Heart left ventricle (tissue), 16 donors: ENCODE results near the gene ABCF1. TPM values are rescaled to one million over a fixed set of nuclear protein-coding genes. Genes with fewer than 3 reads are reported as not detected.

Experiments
- ATAC-seq, 4 donors: fragments of 200-7000 bp; cut with Tn5 transposase; one replicate each; pipeline ENCODE4 v1.9.1; 2020 to 2022; ENCODE audit warnings: moderate library complexity in 4 of 4, mild to moderate bottlenecking in 3 of 4, moderate number of reproducible peaks in 1 of 4
- DNase-seq, 5 donors: peaks; one replicate each; pipeline ENCODE4 v3.0.0-alpha.2; 2020
- H3K27ac ChIP-seq, 12 donors: fragments of 200-600 bp; sonication (generic) in 4 of 12; one replicate each; pipeline versions ENCODE4 v1.5.0 to v1.8.0; 2016 to 2022; ENCODE audit warnings: mild to moderate bottlenecking in 2 of 12
- H3K27me3 ChIP-seq, 9 donors: fragments of 200-600 bp; sonication (generic) in 2 of 9; one replicate each; pipeline versions ENCODE4 v1.5.1 to v1.8.0; 2016 to 2022; ENCODE audit warnings: mild to moderate bottlenecking in 3 of 9
- H3K36me3 ChIP-seq, 9 donors: fragments of 200-600 bp; sonication (generic) in 2 of 9; one replicate each; pipeline versions ENCODE4 v1.5.0 to v1.8.0; 2018 to 2022; ENCODE audit warnings: mild to moderate bottlenecking in 2 of 9
- H3K4me1 ChIP-seq, 12 donors: fragments of 200-600 bp; sonication (generic) in 4 of 12; one replicate each; pipeline versions ENCODE4 v1.5.0 to v1.8.0; 2016 to 2022; ENCODE audit warnings: mild to moderate bottlenecking in 3 of 12
- H3K4me3 ChIP-seq, 12 donors: fragments of 200-600 bp; sonication (generic) in 4 of 12; one replicate each; pipeline versions ENCODE4 v1.5.0 to v1.8.0; 2017 to 2022; ENCODE audit warnings: mild to moderate bottlenecking in 9 of 12, moderate library complexity in 4 of 12
- H3K9me3 ChIP-seq, 12 donors: fragments of 200-600 bp; sonication (generic) in 4 of 12; one replicate each; pipeline versions ENCODE4 v1.5.0 to v1.8.0; 2016 to 2022; ENCODE audit warnings: mild to moderate bottlenecking in 1 of 12
- CTCF ChIP-seq, 12 donors: fragments of 200-600 bp; sonication (generic) in 4 of 12; IDR thresholded peaks; one replicate each; pipeline versions ENCODE4 v1.5.0 to v1.8.0; 2018 to 2022; ENCODE audit warnings: antibody characterized with exemption in 12 of 12, mild to moderate bottlenecking in 5 of 12
- POLR2A ChIP-seq, 2 donors: fragments of 450-650 bp; IDR thresholded peaks; one replicate each; pipeline ENCODE4 v1.6.1; 2017; ENCODE audit warnings: antibody characterized with exemption in 2 of 2, mild to moderate bottlenecking in 2 of 2, moderate library complexity in 2 of 2
- WGBS, 4 donors: extraction: QIAGEN DNeasy Blood & Tissue Kit in 2 of 4; methylation state at CpG; one replicate each; pipeline versions ENCODE4 v1.1.5 to v1.1.7; 2013 to 2018; 5-methylcytosine and 5-hydroxymethylcytosine counted together
- intact Hi-C, 10 donors: fragments of 100-400 bp; cut with DNase I; formaldehyde crosslinking; loops; one replicate each; pipeline versions ENCODE4 v1.11.1 to v1.14.2; 2022
- polyA plus RNA-seq, 2 donors: library from polyadenylated mRNA; stranded (reverse); fragments of 200-250 nt; gene quantifications; one replicate each; pipeline ENCODE4 v1.2.3, GENCODE V29; 2013
- total RNA-seq, 9 donors: library from RNA; depleted of rRNA in 2 of 9; stranded (reverse); fragments of >200 nt in 2 of 9; fragmentation: NEBNext Ultra II Directional in 3 of 9; extraction: Animal tissue kit (Norgen Biotek cat#: 25700) in 3 of 9; gene quantifications; one replicate each; pipeline versions ENCODE4 v1.1.0 to v1.2.4, GENCODE V29; 2016 to 2023
- donor health status: ischemic (EF 13 %, LVEDD 7.1; RV severe dilation, severe dysfunction).
- donor health status: healthy with polysubstance abuse.
- donor health status: DM: no; HTN: yes; CAD: no.
- donor health status: DM: no; HTN: no; CAD: no.
- donor health status: ischemic (EF 25% LVEDD 6.9; RV normal size, moderate dysfunction).
- donor health status: ischemic (EF 25% LVEDD 5.7; RV mildly dilated, moderate dysfunction).
- donor health status: healthy.
- donor health status: DM: yes; HTN: yes; CAD: no.
- donor health status: ischemic (EF 35%, LVEDD 5.7; RV mildly dilated, moderate dysfunction).
- donor health status: nonischemic (EF 11% LVEDD 7.7; RV severe dilation, severe dysfunction).
- donor health status: DM: yes; HTN: yes; CAD: no.
- donor health status: PGD.
- donor health status: ischemic (EF 29% LVEDD 5.4; RV normal size, mild dysfunction).
- donor health status: nonischemic (EF 23%, LVEDD 6.1; RV moderate dilation, normal function).

The ABCF1 gene
- total and polyA plus RNA-seq, 11 donors, result 28.0 to 76.8 (median 39.8) TPM

DNA sequence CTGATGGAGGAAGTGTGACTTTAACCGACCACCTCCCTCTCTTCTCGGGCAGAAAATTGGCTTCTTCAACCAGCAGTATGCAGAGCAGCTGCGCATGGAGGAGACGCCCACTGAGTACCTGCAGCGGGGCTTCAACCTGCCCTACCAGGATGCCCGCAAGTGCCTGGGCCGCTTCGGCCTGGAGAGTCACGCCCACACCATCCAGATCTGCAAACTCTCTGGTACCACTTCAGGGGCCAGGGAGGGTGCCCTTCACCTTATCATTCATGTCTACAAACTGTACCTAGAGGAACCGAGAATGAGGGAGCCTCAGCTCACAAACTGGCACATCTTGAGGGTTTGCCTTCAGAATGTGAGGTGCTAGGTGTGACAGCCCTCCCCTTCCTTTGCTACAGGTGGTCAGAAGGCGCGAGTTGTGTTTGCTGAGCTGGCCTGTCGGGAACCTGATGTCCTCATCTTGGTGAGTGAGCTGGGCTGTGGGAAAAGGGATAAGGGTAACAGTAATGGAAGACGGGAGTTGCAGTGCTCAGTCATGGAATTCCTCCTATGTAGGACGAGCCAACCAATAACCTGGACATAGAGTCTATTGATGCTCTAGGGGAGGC, 18.6 kb downstream of the ABCF1 start:
- Histone ChIP-seq H3K36me3 (peaks cover 2 to 99% (median 93%) of the 10 kb centered on the region in 9 donors), H3K4me1 (no peaks in the 10 kb centered on the region), H3K4me3 (no peak overlapping the region), H3K27me3 (no peaks in the 10 kb centered on the region), H3K27ac (no peak overlapping the region), H3K9me3 (no peaks in the 10 kb centered on the region)
- no peak for TF ChIP-seq POLR2A (IDR thresholded peaks at IDR 0.05)
- no peak for TF ChIP-seq CTCF (IDR thresholded peaks at IDR 0.05)
- WGBS, 4 donors, result 87 to 94% (median 93%) methylated on average over 15 of the region's 15 CpGs
- intact Hi-C loops, result loop anchor here in 2 of 10 donors (5.0 to 10.0 kb wide), 2 partner anchors 45 to 108 kb away; no protein-coding TSS in a partner anchor
- DNase-seq, result no peak
- ATAC-seq, result peak in 1 of 4 donors; percentile 22

DNA sequence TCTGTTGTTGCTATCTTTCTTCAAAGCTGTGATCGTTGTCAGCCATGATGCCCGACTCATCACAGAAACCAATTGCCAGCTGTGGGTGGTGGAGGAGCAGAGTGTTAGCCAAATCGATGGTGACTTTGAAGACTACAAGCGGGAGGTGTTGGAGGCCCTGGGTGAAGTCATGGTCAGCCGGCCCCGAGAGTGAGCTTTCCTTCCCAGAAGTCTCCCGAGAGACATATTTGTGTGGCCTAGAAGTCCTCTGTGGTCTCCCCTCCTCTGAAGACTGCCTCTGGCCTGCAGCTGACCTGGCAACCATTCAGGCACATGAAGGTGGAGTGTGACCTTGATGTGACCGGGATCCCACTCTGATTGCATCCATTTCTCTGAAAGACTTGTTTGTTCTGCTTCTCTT, 19.3 kb downstream of the ABCF1 start:
- intact Hi-C loops, result loop anchor here in 2 of 10 donors (5.0 to 10.0 kb wide), 2 partner anchors 46 to 108 kb away; no protein-coding TSS in a partner anchor
- no peaks in the 10 kb centered on the region for H3K4me1 ChIP-seq
- H3K27ac ChIP-seq, result peak overlapping the region in 2 of 12 donors; percentile 25 to 36
- no peaks in the 10 kb centered on the region for H3K9me3 ChIP-seq
- no peak overlapping the region for H3K4me3 ChIP-seq
- no peak for DNase-seq
- no peaks in the 10 kb centered on the region for H3K27me3 ChIP-seq
- ATAC-seq, result no peak
- H3K36me3 ChIP-seq, result peaks cover 2 to 97% (median 89%) of the 10 kb centered on the region in 9 donors
- TF ChIP-seq CTCF (IDR thresholded peaks at IDR 0.05) (no peak), POLR2A (IDR thresholded peaks at IDR 0.05) (no peak)
- WGBS, 4 donors, result 66 to 84% (median 74%) methylated on average over 8 of the region's 8 CpGs

DNA sequence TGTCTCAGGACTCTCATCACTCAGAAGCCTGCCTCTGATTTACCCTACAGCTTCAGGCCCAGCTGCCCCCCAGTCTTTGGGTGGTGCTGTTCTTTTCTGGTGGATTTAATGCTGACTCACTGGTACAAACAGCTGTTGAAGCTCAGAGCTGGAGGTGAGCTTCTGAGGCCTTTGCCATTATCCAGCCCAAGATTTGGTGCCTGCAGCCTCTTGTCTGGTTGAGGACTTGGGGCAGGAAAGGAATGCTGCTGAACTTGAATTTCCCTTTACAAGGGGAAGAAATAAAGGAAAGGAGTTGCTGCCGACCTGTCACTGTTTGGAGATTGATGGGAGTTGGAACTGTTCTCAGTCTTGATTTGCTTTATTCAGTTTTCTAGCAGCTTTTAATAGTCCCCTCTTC, 19.8 kb downstream of the ABCF1 start:
- Histone ChIP-seq H3K4me3 (no peak overlapping the region), H3K27me3 (no peaks in the 10 kb centered on the region), H3K36me3 (peaks cover 2 to 92% (median 84%) of the 10 kb centered on the region in 9 donors), H3K27ac (peak overlapping the region in 2 of 12 donors; percentile 25 to 36), H3K4me1 (no peaks in the 10 kb centered on the region), H3K9me3 (no peaks in the 10 kb centered on the region)
- TF ChIP-seq CTCF (IDR thresholded peaks at IDR 0.05) (no peak), POLR2A (IDR thresholded peaks at IDR 0.05) (no peak)
- intact Hi-C loops, result loop anchor here in 2 of 10 donors (5.0 to 10.0 kb wide), 2 partner anchors 46 to 109 kb away; no protein-coding TSS in a partner anchor
- DNase-seq (no peak), ATAC-seq (peak in 1 of 4 donors; percentile 25)
- WGBS, 4 donors, result 48 to 65% (median 56%) methylated on average over 1 of the region's 1 CpG

DNA sequence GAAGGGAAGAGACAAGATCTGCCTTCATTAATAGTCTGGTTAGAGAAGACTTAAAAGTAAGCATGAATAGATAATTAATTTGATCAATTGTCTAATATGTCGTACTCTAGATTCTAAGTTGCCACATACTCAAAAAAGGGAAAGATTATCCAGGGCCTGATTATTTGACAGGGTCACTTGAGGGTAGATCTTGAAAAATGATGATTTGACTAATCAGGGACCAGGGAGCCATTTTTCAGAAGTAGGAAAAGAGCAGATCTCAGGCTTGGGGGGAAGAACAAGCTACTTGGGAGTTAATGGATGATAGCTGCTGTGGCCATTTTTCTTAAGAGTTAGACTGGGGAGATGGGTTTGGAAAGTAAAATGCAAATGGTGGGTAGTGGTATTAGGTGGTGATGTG, 21.0 kb downstream of the ABCF1 start:
- peaks cover 2 to 85% (median 72%) of the 10 kb centered on the region in 9 donors for H3K36me3 ChIP-seq
- H3K27me3 ChIP-seq, result no peaks in the 10 kb centered on the region
- no peak for DNase-seq
- 90 to 100% (median 98%) methylated on average over 1 of the region's 1 CpG for WGBS, 4 donors
- no peak overlapping the region for H3K27ac ChIP-seq
- ATAC-seq, result no peak
- no peaks in the 10 kb centered on the region for H3K4me1 ChIP-seq
- no peaks in the 10 kb centered on the region for H3K9me3 ChIP-seq
- no peak overlapping the region for H3K4me3 ChIP-seq
- intact Hi-C loops, result loop anchor here in 3 of 10 donors (2.0 to 10.0 kb wide), 3 partner anchors 19 to 110 kb away; no protein-coding TSS in a partner anchor
- TF ChIP-seq CTCF (IDR thresholded peaks at IDR 0.05) (no peak), POLR2A (IDR thresholded peaks at IDR 0.05) (no peak)
